K562 (cell line): ENCODE measurements around the gene SULT1A2. TPM values are rescaled to one million over a fixed set of nuclear protein-coding genes. Genes with fewer than 3 reads are reported as not detected.

Source experiments
- ATAC-seq: fragments of 200-7000 bp; cut with Tn5 transposase; 3 replicates; pipeline ENCODE4 v1.9.1; 2020; ENCODE audit warnings: moderate library complexity
- BruUV-seq: library from RNA; stranded (reverse); fragments of 400-500 nt; replicated peaks from 2 replicates; lab custom pipeline; 2021; lab: Mats Ljungman, UMichigan
- CTCF ChIA-PET: fragments of 300-600 bp; formaldehyde crosslinking; extraction: SDS; loops from one replicate; lab custom pipeline; 2021; ENCODE audit warnings: low intra/inter-chr PET ratio; lab: Yijun Ruan, JAX
- POLR2A ChIA-PET: fragments of 300-600, 350-650 bp; sonication (Branson Sonifier 250); formaldehyde crosslinking; extraction: SDS; loops from one replicate; lab custom pipeline; 2021; ENCODE audit warnings: antibody characterized with exemption, inconsistent platforms; lab: Yijun Ruan, JAX
- DNase-seq, 4 experiments: peaks; one replicate each; pipeline versions ENCODE4 v3.0.0 to v3.0.0-alpha.2; 2011 to 2018; ENCODE audit warnings: low spot score in 3 of 4, mixed read lengths in 3 of 4; ENCODE audit errors: extremely low read depth in 1 of 4
- FAIRE-seq: peaks from 2 replicates; lab custom pipeline; 2011; peaks lifted over from hg19 to GRCh38; lab: Jason Lieb, UNC
- H2AFZ ChIP-seq: 2 replicates; pipeline ENCODE4 v1.6.0; 2011; ENCODE audit warnings: low read depth, low read length, control low read depth, inconsistent platforms
- H3K27ac ChIP-seq: fragments of 200-600 bp; 3 replicates; pipeline ENCODE4 v1.8.0; 2011; ENCODE audit warnings: low read depth, mild to moderate bottlenecking, control low read depth, inconsistent platforms, low read length, moderate library complexity, mixed read lengths; ENCODE audit errors: extremely low read depth
- H3K27me3 ChIP-seq, 2 experiments: fragments of 300-600 bp in 1 of 2; 2 replicates in 1 of 2; 3 replicates in 1 of 2; pipeline versions ENCODE4 v1.6.0 to v1.8.0; 2011; ENCODE audit warnings: inconsistent platforms in 2 of 2, low read length in 2 of 2, mild to moderate bottlenecking in 1 of 2, mixed read lengths in 1 of 2, moderate library complexity in 1 of 2; ENCODE audit not compliant: control insufficient read depth in 2 of 2, insufficient read depth in 2 of 2
- H3K36me3 ChIP-seq: fragments of 300-600 bp; 3 replicates; pipeline ENCODE4 v1.8.0; 2011; ENCODE audit warnings: mild to moderate bottlenecking, low read length, inconsistent platforms; ENCODE audit not compliant: control insufficient read depth, insufficient read depth
- H3K4me1 ChIP-seq, 2 experiments: fragments of 200-600 bp in 1 of 2; replicated peaks in 1 of 2; 2 replicates in 1 of 2; 3 replicates in 1 of 2; pipeline versions ENCODE4 v1.5.1 to v1.8.0; 2011; ENCODE audit warnings: inconsistent platforms in 2 of 2, low read length in 2 of 2, mild to moderate bottlenecking in 1 of 2, mixed read lengths in 1 of 2, moderate library complexity in 1 of 2; ENCODE audit not compliant: control insufficient read depth in 2 of 2, insufficient read depth in 2 of 2
- H3K4me2 ChIP-seq: 2 replicates; pipeline ENCODE4 v1.6.1; 2011; ENCODE audit warnings: low read length, control low read depth, inconsistent platforms, mixed read lengths; ENCODE audit not compliant: insufficient read depth
- H3K4me3 ChIP-seq: fragments of 200-600 bp; sonication (generic), shearing (Covaris generic); 2 replicates; pipeline ENCODE4 v1.5.1; 2016; ENCODE audit warnings: control low read depth, inconsistent platforms
- H3K79me2 ChIP-seq: fragments of 200-600 bp; 3 replicates; pipeline ENCODE4 v1.8.0; 2011; ENCODE audit warnings: low read length, inconsistent platforms; ENCODE audit not compliant: control insufficient read depth, insufficient read depth
- H3K9ac ChIP-seq, 2 experiments: 2 replicates each; pipeline versions ENCODE4 v1.6.0 to v1.6.1; 2011; ENCODE audit warnings: low read depth in 2 of 2, low read length in 2 of 2, control low read depth in 1 of 2, inconsistent platforms in 1 of 2, mild to moderate bottlenecking in 1 of 2, mixed read lengths in 1 of 2; ENCODE audit not compliant: insufficient read depth in 1 of 2
- H3K9me1 ChIP-seq: one replicate; pipeline ENCODE4 v1.6.0; 2011; ENCODE audit warnings: inconsistent platforms, mild to moderate bottlenecking, low read length, moderate library complexity; ENCODE audit not compliant: control insufficient read depth, insufficient read depth
- H3K9me3 ChIP-seq: replicated peaks from 2 replicates; pipeline ENCODE4 v1.5.1; 2011; ENCODE audit warnings: low read depth, low read length, inconsistent platforms; ENCODE audit not compliant: control insufficient read depth, insufficient read depth
- H4K20me1 ChIP-seq: replicated peaks from 2 replicates; pipeline ENCODE4 v1.6.1; 2011; ENCODE audit warnings: low read length, inconsistent platforms, mixed read lengths; ENCODE audit not compliant: control insufficient read depth, insufficient read depth
- CTBP1 ChIP-seq: fragments of 450-650 bp; IDR thresholded peaks from 2 replicates; pipeline ENCODE4 v1.6.1; 2016; ENCODE audit warnings: borderline replicate concordance
- FOSL1 ChIP-seq: fragments of 200-800 bp; sonication (Bioruptor generic); conservative IDR thresholded peaks from 2 replicates; pipeline ENCODE4 v1.6.1; 2016; ENCODE audit warnings: missing genetic modification characterization, missing compliant biosample characterization
- IFI16 ChIP-seq: fragments of 250-450 bp; sonication (Bioruptor Pico); IDR thresholded peaks from 2 replicates; pipeline ENCODE4 v2.1.2; 2022; ENCODE audit warnings: mild to moderate bottlenecking, inconsistent platforms
- MCM5 ChIP-seq: fragments of 450-650 bp; IDR thresholded peaks from 2 replicates; pipeline ENCODE4 v1.6.1; 2016; ENCODE audit warnings: low read depth
- MTA3 ChIP-seq: fragments of 450-650 bp; formaldehyde crosslinking; IDR thresholded peaks from 2 replicates; pipeline ENCODE4 v1.6.1; 2017; ENCODE audit warnings: mild to moderate bottlenecking, borderline replicate concordance
- NR2C1 ChIP-seq, 2 experiments: fragments of 450-650 bp; IDR thresholded peaks; 2 replicates each; pipeline ENCODE4 v1.6.1; 2017; ENCODE audit warnings: mild to moderate bottlenecking in 2 of 2, antibody characterized with exemption in 1 of 2, inconsistent platforms in 1 of 2, missing compliant biosample characterization in 1 of 2, missing genetic modification characterization in 1 of 2
- PHB ChIP-seq: fragments of 250-450 bp; sonication (Bioruptor Pico); IDR thresholded peaks from 2 replicates; pipeline ENCODE4 v1.5.0; 2021
- POLR3G ChIP-seq: IDR thresholded peaks from 2 replicates; pipeline ENCODE4 v1.6.1; 2011; ENCODE audit not compliant: insufficient read length, insufficient replicate concordance; ENCODE audit errors: extremely low read depth
- SMARCC2 ChIP-seq: fragments of 450-650 bp; IDR thresholded peaks from 2 replicates; pipeline ENCODE4 v1.6.1; 2017; ENCODE audit warnings: antibody characterized with exemption, moderate library complexity, mild to moderate bottlenecking, low read depth
- TSC22D4 ChIP-seq: fragments of 450-650 bp; IDR thresholded peaks from 2 replicates; pipeline ENCODE4 v1.6.1; 2016; ENCODE audit warnings: missing genetic modification characterization, missing biosample characterization, control low read depth
- ZBTB26 ChIP-seq: fragments of 450-650 bp; formaldehyde crosslinking; IDR thresholded peaks from 2 replicates; pipeline ENCODE4 v1.4.0; 2022; ENCODE audit warnings: missing genetic modification characterization
- ZNF707 ChIP-seq: fragments of 250-450 bp; sonication (Bioruptor Pico); conservative IDR thresholded peaks from 2 replicates; pipeline ENCODE4 v1.8.0; 2022; ENCODE audit warnings: inconsistent platforms, mild to moderate bottlenecking, moderate library complexity
- WGBS: fragments of 100-300 bp; shearing (Covaris generic); methylation state at CpG from one replicate; pipeline ENCODE4 v1.1.6; 2016; ENCODE audit warnings: low coverage, mixed read lengths; ENCODE audit not compliant: insufficient coverage; ENCODE audit errors: missing lambda C conversion rate; 5-methylcytosine and 5-hydroxymethylcytosine counted together
- in situ Hi-C: fragments of 300-500 bp; cut with MboI; formaldehyde crosslinking; loops from 4 replicates; pipeline ENCODE4 v1.15.0; 2018; ENCODE audit warnings: inconsistent platforms, mixed read lengths
- intact Hi-C: fragments of 100-400 bp; cut with micrococcal nuclease; formaldehyde crosslinking; loops from 2 replicates; pipeline ENCODE4 v1.14.2; 2022
- polyA plus RNA-seq, 8 experiments: library from polyadenylated mRNA; depleted of rRNA in 4 of 8; stranded (reverse) in 5 of 8; unstranded in 3 of 8; fragments of >200 nt; fragmentation: Nextera tagmentation in 2 of 8; fragmentation: Illumina TruSeq in 1 of 8; extraction: Ambion mirVana in 2 of 8; extraction: Trizol in 1 of 8; gene quantifications; 2 replicates each; pipeline versions ENCODE4 v1.2.1 to v1.2.3, GENCODE V29; 2011 to 2014; ENCODE audit warnings: inconsistent platforms in 1 of 8, missing spikeins in 1 of 8
- total RNA-seq, 7 experiments: library from RNA; depleted of rRNA in 6 of 7; stranded (reverse); fragments of >200 nt in 6 of 7; fragmentation: Illumina TruSeq in 2 of 7; extraction: Trizol in 2 of 7; gene quantifications; 2 replicates each; pipeline versions ENCODE4 v1.2.1 to v1.2.3, GENCODE V29; 2011 to 2021; ENCODE audit warnings: low replicate concordance in 1 of 7
- TF ChIP-seq, protein P1 (sequence below): fragments of 250-450 bp; sonication (Bioruptor Pico); IDR thresholded peaks from 2 replicates; pipeline ENCODE4 v1.5.0; 2021; ENCODE audit warnings: mild to moderate bottlenecking, borderline replicate concordance

Gene SULT1A2
- total and polyA plus RNA-seq, 9 of the 15 experiments (the other 6 are each of a cell fraction or from before 2014, with no cell fraction given): 0.73 to 3.2 (median 1.7) TPM

GRCh38 chr16:28554634-28555423, 42.0 kb downstream of the SULT1A2 start (continued):
- TF ChIP-seq ZNF707 (CRISPR knock-in tag): no peak

DNA sequence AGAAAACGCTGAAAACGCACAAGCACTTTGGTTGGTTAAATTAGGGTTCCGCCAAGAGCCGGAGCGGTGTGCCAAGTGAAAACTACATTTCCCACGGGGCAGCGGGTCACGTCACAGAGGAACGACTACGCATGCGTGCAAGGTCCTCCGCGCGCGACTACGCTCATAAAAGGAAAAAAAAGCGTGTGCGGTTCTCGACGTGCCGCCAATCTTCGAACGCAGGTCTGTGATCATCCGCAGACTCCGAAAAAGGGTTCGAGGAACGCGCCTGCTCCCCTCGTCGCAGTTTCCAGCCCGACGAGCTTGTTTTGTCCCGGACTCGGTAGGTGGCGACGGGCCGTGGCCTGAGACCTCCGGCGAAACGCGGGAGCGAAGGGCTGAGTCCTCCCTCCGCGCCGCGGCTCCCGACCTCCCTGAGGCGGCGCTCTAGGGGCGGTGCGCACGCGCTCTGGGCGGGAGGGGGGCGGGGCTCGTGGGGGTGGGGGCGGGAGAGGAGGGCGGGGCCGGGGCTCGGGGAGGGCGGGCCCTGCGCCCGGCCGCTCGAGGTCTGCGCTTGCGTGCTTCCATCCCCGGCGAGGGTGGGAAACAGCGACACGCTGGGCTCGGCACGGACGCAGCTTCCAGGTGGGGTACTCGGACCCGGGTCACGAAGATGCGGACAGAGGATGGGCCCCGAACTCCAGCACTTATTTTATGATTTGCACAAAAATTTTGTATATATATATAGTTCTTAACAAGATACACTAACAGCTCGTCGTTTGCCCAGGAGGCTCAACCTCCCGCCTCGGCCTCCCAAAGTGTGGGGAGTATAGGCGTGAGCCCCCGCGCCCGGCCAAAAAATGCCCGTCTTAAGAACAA, 42.8 kb downstream of the SULT1A2 start, which contains the start of gene SGF29:
Gene SGF29, plus strand, starts transcription at position 145 of the 858 bp plus-strand sequence. CDS start 27,150 bp downstream, outside the sequence.
- peak within 1 kb of the TSS; percentile 88 for H3K4me2 ChIP-seq
- H3K4me1 ChIP-seq: peaks cover 3 to 6% of the 10 kb centered on the region in 2 experiments; a peak in 4 of 5 replicates
- BruUV-seq: TSS peak; percentile 97
- H3K27ac ChIP-seq: peak within 1 kb of the TSS; percentile 99
- H3K4me3 ChIP-seq: peak within 1 kb of the TSS; percentile 56
- no peaks in the 10 kb centered on the region for H3K27me3 ChIP-seq
- WGBS: under 1% methylated on average over 61 of the region's 88 CpGs
- no peaks in the 10 kb centered on the region for H3K9me1 ChIP-seq
- ATAC-seq (peak; percentile 98), DNase-seq (peak; percentile 94 to 99 (median 98)), FAIRE-seq (peak; percentile 94)
- peaks cover 9% of the 10 kb centered on the region for H3K79me2 ChIP-seq
- H3K9ac ChIP-seq: peak within 1 kb of the TSS; percentile 94 to 100
- in situ Hi-C loops (no loop called here), intact Hi-C loops (no loop called here)
- CTCF ChIA-PET: interaction anchor here (0.7 kb wide), 1 partner anchor 274 kb away, joined by 3 read pairs; no protein-coding TSS in a partner anchor
- H4K20me1 ChIP-seq: no peaks in the 10 kb centered on the region
- POLR2A ChIA-PET: interaction anchor here (0.6 to 1.0 kb wide), 3 partner anchors 39 to 1351 kb away, joined by 3 read pairs; partner anchors contain the start of gene KDM8
- peaks cover 21% of the 10 kb centered on the region; the same call in 1 of the 3 replicates for H3K36me3 ChIP-seq
- peak within 1 kb of the TSS; percentile 99 for H2AFZ ChIP-seq
- no peaks in the 10 kb centered on the region for H3K9me3 ChIP-seq
- TF ChIP-seq ZBTB26 (CRISPR knock-in tag) (no peak; the same call in 1 of the 2 replicates), MTA3 (peak; percentile 93; the same call in 1 of the 2 replicates), NR2C1 (IDR thresholded peaks at IDR 0.05) (0 out of 2 replicates have a peak, but pooled peaks have one; percentile 30), NR2C1 (tag; IDR thresholded peaks at IDR 0.05) (peak; percentile 40; the same call in 1 of the 2 replicates), CTBP1 (peak; percentile 76), SMARCC2 (no peak), POLR3G (no peak), MCM5 (no peak), PHB (no peak), IFI16 (CRISPR knock-in tag) (no peak), FOSL1 (peak; percentile 29; the same call in 1 of the 2 replicates), TSC22D4 (no peak)
- TF ChIP-seq, protein P1, sequence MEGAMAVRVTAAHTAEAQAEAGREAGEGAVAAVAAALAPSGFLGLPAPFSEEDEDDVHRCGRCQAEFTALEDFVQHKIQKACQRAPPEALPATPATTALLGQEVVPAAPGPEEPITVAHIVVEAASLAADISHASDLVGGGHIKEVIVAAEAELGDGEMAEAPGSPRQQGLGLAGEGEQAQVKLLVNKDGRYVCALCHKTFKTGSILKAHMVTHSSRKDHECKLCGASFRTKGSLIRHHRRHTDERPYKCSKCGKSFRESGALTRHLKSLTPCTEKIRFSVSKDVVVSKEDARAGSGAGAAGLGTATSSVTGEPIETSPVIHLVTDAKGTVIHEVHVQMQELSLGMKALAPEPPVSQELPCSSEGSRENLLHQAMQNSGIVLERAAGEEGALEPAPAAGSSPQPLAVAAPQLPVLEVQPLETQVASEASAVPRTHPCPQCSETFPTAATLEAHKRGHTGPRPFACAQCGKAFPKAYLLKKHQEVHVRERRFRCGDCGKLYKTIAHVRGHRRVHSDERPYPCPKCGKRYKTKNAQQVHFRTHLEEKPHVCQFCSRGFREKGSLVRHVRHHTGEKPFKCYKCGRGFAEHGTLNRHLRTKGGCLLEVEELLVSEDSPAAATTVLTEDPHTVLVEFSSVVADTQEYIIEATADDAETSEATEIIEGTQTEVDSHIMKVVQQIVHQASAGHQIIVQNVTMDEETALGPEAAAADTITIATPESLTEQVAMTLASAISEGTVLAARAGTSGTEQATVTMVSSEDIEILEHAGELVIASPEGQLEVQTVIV (CRISPR knock-in tag): no peak
